Suppressor macrophage (primary cell): Measurements from ENCODE around the gene GDF10.

Experiments used
- DNase-seq, 4 experiments: peaks; one replicate each; pipeline ENCODE4 v3.0.0-alpha.2; 2020 to 2022

The GDF10 gene

DNA sequence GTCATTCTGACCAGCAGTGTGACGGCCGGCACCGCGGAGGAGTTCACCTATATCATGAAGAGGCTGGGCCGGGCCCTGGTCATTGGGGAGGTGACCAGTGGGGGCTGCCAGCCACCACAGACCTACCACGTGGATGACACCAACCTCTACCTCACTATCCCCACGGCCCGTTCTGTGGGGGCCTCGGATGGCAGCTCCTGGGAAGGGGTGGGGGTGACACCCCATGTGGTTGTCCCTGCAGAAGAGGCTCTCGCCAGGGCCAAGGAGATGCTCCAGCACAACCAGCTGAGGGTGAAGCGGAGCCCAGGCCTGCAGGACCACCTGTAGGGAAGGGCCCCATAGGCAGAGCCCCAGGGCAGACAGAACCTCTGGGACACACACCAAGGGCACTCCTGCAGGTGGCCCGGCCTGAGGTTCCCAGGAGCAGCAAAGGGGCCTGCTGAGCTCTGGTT, 57.2 kb downstream of the GDF10 start:
- no peak for DNase-seq

DNA sequence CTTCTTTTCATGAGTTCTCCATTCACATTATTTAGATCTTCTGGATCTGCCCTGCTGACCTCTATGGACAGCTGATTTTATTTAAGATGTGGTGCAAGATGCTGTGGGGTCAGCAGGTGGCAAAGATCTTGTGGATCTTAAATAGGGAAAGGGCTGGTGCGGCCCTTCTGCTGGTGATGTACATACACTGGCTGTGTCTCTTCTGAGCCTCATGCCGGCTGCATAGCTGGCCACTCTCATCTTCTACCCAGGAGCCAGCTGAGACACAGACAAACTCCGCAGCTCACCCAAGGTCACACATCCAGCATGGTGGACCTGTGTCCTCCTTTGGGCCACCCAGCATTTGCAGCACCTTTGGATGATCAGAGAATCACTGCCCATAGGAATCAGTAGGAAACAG, 57.9 kb downstream of the GDF10 start:
- no peak for DNase-seq

DNA sequence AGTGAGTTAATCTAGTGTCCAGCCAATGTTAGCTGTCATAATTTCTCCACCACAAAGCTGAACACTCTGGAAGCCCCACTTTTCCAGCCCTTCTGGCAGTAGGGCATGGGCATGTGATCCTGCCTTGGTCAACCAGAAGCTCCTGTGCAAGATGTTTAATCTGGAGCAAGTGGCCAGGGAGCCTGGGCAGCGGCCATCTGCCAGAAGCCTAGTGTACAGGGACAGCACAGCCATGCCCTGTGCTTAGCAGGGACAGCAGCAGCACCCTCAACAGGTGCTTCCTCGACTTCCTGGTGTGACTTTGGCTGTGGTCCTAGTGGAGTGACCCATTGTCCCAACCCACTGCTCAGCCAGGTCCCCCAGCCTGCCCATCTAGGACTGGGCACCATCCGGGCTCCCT, 58.5 kb downstream of the GDF10 start:
- DNase-seq: no peak

DNA sequence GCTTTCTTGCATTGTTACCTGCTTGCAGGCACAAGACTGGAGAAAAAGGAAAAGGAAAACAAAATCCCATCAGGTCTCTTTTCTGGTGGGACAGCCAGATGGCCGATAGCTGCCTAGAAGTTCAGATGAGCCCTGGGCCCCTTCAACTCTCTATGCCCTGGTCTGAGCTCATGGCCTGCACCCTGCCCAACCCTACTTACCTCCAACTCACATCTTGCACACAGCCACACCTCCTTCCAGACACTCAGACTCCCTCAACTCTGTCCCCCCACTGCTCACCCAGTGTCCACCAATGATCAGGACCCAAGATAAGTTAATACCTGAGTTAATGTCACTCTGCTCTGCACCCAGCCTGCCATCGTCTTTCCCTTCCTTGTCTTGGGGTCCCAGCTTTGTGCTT, 59.1 kb downstream of the GDF10 start:
- no peak for DNase-seq

DNA sequence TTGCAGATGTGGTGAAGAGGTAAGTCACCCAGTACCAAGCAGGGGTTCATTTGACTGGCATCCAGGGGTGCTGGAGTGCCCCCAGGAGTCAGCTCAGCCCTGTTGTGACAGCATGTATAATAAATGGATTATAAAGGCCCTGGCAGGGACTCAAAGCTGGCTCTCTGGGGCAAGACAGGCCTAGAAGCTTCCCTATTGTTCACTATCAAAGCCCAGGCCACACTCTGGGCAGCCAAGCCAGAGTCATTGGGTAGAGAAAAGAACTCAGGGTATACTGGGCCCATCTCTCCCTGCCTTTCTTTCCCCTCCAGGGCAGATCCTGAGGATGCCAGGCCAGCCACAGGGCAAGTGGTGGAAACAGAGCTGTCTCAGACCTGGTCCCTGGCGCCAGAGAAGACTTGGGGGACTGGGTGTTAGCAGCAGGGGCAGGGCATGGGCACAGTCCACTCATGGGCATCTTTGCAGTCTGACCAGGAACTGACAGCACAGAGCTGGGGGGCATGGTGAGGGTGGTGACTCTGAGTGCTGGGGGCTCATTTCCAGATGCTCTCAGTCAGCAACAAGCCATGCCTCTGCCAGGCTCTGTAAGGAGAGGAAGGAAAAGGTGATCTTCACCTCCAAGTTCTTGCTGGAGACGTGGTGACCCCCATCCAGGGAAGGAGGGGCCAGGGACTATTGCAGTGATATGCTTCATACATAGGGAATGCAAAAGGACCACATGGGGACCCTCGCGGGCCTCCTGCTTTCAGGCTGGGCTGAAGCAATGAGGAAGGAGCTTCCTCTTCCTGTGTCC, 59.8 kb downstream of the GDF10 start:
- no peak for DNase-seq

DNA sequence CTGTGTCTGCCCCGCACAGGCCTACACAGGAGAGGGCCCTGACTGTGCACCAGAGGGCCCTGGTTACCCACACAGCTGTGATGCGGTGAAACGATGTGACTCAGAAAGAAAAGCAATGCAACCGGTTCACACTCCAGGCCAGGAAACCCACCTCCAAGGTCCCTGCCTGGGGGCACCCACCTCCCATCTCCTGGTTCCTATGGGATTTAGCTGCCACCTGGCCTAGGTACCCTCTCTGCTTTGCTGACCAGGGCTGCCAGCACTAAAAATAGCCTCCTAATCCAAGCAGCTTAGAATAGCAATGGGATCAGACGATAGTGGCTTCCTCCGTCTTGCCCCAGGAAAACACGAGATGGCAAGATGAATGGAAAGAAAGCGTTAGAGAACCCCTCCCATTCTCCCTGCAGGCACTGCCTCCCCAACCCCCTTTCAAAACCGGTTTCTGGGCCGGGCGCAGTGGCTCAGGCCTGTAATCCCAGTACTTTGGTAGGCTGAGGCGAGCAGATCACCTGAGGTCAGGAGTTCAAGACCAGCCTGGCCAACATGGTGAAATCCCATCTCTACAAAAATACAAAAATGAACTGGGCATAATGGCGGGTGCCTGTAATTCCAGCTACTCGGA, 60.5 kb downstream of the GDF10 start:
- DNase-seq: peak in 3 of 4 experiments; percentile 5 to 13 (median 5)

DNA sequence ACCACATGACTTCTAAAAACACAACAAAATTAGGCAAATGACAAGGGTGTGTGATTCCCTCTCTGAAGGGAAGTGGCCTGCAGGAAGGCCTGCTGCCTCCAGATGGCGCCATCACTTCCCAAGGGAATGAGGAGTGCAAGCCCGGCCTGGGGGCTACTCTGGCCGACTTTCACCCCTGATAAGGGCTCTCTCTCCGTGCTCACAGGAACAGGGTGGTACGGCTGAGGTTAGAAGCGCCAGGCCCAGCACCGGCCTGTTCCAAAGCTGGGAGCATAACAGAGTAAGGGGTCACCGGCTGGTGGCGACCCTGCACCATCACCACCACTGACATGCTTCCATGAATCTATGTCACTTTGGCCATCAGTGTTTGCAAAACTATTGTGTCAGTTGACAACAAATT, 61.3 kb downstream of the GDF10 start:
- peak; percentile 48 to 72 (median 68) for DNase-seq

DNA sequence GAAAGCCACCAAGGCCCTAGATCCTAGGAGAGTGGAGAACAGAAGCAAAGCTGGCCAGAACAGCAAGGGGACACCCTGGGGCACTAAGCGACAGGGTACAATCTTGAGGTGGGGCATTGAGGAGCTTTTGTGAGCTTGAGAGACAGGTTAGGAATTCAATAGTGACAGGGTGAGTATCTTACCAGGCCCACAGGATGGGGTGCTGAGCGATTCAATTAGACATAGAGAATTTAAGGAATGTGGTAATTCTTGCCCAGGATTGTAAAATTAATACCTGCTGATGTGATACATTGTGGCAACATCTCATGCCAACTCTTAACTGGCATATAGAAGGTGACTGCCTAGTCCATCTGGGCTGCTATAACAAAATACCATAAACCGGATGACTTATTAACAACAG, 62.2 kb downstream of the GDF10 start:
- no peak for DNase-seq
